Middle frontal gyrus (tissue), 1 donor: Measurements from ENCODE around the gene NAA20.

Source experiments
- DNase-seq: peaks from one replicate; pipeline ENCODE4 v3.0.0-alpha.2; 2015; ENCODE audit warnings: low spot score; ENCODE audit errors: extremely low spot score

Gene NAA20

DNA sequence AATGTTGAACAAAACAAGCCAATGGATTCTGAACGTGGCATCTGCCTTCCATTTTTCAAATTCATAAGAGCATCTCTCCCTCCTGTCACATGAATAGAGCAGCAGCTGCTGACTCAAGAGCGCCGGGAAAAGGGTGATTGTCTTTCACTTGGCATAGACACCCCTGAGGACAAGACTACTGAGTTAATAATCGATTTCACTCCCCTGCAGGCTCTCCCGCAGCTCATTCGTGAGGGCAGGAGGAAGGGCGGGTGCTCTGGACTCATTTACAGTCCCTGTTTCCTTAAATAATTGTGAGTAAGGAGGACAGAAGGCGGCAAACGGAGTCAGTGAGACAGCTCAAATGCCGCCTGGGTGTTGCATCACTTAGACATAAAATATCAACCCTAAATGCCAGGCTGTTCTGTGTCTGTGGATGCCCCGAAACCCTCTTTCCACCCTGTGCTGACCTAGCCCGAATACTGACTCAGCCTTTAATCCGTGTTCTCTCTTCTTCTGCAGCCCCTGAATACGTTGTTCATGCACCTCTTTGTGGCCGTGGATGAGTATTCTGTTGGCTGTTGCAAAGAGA lies 56.7 kb downstream of the NAA20 start:
- DNase-seq, result no peak

DNA sequence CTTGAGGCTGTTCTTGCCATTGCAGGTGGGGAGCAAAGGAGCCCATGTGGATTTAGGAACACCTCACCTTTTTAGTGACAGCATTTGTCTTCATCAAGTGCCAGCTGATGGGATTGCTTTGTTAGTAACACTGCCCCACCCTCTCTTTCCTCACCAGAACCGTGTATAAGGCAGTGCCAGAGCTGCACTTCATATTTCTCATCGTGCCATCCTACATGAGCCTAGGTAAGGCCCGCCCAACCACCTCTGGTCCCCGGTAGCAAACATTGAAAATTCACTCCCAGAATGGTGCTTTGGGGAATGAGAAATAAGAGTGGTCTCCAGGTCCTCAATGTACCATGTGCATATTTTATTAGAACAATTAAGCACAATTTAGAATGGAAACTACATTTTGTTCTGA lies 57.9 kb downstream of the NAA20 start:
- no peak for DNase-seq

- peak; percentile 49 for DNase-seq
Measured at GRCh38 chr20:20076297-20077065, 59.3 kb downstream of the NAA20 start.

DNA sequence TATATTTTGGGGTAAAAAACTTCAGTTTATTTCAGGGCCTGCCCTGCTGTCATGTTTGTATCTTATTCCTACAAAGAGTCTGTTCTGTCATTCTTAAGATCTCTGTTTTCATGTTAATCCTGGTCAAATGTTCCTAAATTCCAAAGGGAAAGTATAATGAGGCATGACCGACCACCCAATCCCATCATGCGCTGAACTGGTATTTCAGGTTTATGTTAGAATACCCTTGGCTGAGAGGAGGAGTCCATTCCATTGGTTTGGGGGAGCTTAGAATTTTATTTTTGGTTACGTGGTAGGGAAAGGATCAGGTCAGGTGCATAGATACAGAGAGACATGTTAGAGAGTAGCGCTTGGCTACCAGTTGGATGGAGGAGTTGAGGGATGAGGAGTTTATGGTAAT lies 60.9 kb downstream of the NAA20 start:
- no peak for DNase-seq

GRCh38 chr20:20079102-20079784 lies 62.1 kb downstream of the NAA20 start:
- no peak for DNase-seq
